ENCODE results near the gene RPL23.

Gene RPL23

GRCh38 chr17:38883592-38884526 lies 30.3 kb upstream of the RPL23 start:
- peak; percentile 54 for DNase-seq

- no peak for DNase-seq
Measured at GRCh38 chr17:38882870-38883269, 29.3 kb upstream of the RPL23 start.

GRCh38 chr17:38881600-38882191 lies 28.2 kb upstream of the RPL23 start:
- peak; percentile 80 for DNase-seq

GRCh38 chr17:38879878-38880665 lies 26.6 kb upstream of the RPL23 start:
- DNase-seq: peak; percentile 44

GRCh38 chr17:38877130-38877851 lies 23.8 kb upstream of the RPL23 start:
- DNase-seq: peak; percentile 34

- DNase-seq: no peak
Measured at GRCh38 chr17:38875477-38876075, 22.1 kb upstream of the RPL23 start.

- DNase-seq: peak; percentile 73
Measured at GRCh38 chr17:38874505-38875400, 21.2 kb upstream of the RPL23 start.

- no peak for DNase-seq
Measured at GRCh38 chr17:38873640-38874380, 20.3 kb upstream of the RPL23 start.

- DNase-seq: no peak
Measured at GRCh38 chr17:38872671-38873385, 19.3 kb upstream of the RPL23 start.

- no peak for DNase-seq
Measured at GRCh38 chr17:38872027-38872511, 18.5 kb upstream of the RPL23 start.

GRCh38 chr17:38871247-38872015 lies 17.9 kb upstream of the RPL23 start:
- peak; percentile 39 for DNase-seq

GRCh38 chr17:38870259-38871165 lies 17.0 kb upstream of the RPL23 start:
- peak; percentile 27 for DNase-seq

- peak; percentile 93 for DNase-seq
Measured at GRCh38 chr17:38869526-38870258, 16.2 kb upstream of the RPL23 start, which contains the start of gene LASP1. Gene LASP1 (plus strand): TSS chr17:38870058. CDS start chr17:38870190, 132 bp downstream.

- peak; percentile 97 for DNase-seq
Measured at GRCh38 chr17:38868817-38869525, 15.4 kb upstream of the RPL23 start.

- DNase-seq: no peak
Measured at GRCh38 chr17:38867968-38868816, 14.7 kb upstream of the RPL23 start.

Data from retina (tissue), 1 donor.